Stimulated activated CD4-positive, alpha-beta T cell treated with anti-CD3 and anti-CD28 coated beads, Interleukin-1b, Interleukin-23, amount 100 ng/mL, for 1 hour (primary cell): ENCODE data around the gene KCNQ1.

Experiments
- DNase-seq, 2 donors: peaks; one replicate each; pipeline ENCODE4 v3.0.0-alpha.2; 2020; ENCODE audit warnings: low read depth in 2 of 2

Gene KCNQ1

DNA sequence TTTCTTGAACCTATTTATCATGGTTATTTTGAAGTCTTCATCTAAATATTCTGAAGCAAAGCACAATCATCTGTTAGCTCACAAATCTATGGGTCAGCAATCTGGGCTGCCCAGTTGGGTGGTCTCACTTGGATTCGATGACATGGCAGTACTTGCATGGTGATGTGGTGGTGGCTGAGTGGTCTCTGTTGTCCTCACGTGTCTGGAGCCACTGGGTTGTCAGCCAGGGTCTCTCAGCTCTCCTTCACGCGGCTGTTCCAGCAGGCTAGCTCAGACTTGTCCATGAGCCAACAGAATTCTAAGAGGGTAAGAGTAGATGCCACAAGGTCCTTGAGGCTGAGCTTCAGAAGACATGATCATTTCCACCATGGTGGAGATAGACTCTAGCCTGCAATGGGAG lies 321.4 kb downstream of the KCNQ1 start:
- no peak for DNase-seq

DNA sequence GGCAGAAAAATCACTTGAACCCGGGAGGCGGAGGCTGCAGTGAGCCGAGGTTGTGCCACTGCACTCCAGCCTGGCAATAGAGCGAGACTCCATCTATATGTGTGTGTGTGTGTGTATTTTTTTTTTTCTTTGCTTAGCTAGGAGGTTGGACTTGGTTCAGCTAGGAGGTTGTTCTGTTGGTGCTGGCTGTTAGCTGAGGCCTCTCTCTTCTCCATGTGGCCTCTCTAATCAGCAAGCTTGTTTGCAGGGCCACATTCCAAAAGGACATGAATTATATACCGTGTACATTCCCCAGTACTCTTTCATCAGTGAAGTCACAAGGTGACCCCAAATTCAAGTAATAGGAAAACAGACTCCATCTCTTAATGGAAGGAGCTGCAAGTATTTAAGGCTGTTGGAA lies 322.3 kb downstream of the KCNQ1 start:
- DNase-seq, result no peak

- no peak for DNase-seq
These were observed 323.0 kb downstream of the KCNQ1 start for GRCh38 chr11:2767801-2768200.

- no peak for DNase-seq
These were observed 323.9 kb downstream of the KCNQ1 start for GRCh38 chr11:2768471-2769408.

DNA sequence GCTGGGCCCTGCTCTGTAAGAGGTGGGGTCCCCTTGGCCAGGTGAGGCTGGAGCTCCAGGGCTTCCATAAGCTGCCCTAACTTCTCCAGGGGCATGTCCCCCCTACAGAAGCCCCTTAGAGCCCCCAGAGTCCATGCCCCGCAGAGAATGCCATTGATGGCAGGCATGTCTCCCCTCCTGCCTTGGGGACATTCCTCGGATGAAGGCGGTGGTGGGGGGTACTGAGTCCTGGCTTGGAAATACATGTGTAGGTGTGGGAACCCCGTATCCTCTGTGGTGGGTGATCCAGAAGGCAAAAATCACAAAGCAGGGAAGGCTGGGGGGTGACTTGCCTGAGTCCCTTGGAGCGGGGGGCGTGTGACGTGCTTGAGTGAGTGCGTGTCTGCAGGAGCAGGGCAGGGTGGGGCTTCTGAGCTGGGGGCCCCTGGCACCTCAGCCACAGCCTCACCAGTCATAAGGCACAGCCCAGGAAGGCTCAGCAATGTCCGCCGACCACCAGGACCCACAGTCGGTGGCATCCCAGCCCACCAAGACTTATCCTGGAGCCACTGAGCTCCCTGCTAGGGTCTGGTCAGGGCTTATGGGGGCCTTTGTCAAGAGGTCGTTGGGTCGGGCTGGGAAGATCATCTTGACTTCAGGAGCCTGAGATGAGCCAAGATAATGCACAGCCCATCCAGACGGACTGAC lies 324.7 kb downstream of the KCNQ1 start:
- DNase-seq, result no peak

DNA sequence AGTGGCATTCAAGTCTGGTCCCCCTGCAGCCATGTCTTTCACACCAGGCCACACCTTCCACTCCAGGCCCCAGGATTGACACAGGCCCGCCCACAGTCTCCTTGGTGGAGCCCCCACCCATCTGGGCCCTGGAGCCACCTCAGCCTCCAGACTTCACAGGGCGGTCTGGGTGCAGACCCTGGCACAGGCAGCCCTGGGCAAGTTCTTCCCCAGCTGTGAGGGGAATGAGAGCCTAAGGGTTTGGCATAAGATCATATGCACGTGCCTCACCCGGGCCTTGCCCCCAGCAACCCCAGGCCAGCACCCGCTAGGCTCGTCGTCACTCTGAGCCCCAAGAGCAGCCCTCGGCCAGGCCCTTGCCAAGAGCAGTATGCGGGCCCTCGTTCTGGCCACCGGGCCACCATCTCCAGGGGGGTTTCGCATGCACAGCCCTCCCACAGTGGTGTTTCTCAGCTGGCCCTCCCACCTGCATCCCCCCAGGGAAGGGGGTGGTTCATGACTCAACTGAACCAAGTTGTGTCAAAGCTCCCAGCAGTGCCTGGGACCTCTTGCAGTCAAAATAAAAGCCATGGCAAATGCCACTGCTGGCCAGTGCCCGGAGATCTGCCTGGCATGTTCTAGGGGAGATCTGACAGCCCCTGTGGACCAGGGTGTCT lies 325.4 kb downstream of the KCNQ1 start:
- DNase-seq, result no peak

GRCh38 chr11:2770761-2771301 lies 326.0 kb downstream of the KCNQ1 start:
- no peak for DNase-seq

DNA sequence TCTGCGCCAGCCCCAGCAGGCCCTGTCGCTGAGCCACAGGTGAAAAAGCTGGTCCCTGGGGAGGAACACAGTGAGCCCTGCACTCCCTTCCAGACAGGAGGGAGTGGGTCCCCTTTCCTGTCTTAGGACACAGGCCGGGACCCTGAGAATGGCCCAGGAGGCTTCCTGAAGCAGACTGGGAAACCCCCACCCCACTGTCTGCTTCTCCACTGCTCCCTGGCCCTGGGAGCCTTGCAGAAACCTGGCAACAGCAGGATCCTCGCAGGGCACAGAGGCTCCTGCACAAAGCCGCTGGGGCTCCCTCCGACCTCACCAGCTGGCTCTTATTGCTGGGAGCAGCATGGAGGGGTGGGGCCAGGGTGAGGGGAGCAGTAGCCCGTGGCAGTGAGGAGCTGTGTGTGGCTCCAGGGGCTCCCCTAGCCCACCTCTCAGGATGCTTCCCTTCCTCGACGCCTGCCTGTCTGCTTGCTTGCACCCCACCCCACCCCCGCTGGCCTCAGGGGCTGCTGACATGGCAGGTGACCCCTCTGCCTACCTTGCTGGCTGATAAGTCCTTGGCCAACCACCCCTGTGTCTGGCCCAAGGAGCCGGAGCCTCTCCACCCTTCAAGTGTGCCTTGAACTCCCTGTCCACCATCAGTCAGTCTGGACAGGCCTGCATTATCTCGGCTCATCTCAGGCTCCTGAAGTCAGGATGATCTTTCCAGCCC lies 327.1 kb downstream of the KCNQ1 start:
- no peak for DNase-seq

- DNase-seq, result no peak
These were observed 327.8 kb downstream of the KCNQ1 start for GRCh38 chr11:2772544-2773031.

DNA sequence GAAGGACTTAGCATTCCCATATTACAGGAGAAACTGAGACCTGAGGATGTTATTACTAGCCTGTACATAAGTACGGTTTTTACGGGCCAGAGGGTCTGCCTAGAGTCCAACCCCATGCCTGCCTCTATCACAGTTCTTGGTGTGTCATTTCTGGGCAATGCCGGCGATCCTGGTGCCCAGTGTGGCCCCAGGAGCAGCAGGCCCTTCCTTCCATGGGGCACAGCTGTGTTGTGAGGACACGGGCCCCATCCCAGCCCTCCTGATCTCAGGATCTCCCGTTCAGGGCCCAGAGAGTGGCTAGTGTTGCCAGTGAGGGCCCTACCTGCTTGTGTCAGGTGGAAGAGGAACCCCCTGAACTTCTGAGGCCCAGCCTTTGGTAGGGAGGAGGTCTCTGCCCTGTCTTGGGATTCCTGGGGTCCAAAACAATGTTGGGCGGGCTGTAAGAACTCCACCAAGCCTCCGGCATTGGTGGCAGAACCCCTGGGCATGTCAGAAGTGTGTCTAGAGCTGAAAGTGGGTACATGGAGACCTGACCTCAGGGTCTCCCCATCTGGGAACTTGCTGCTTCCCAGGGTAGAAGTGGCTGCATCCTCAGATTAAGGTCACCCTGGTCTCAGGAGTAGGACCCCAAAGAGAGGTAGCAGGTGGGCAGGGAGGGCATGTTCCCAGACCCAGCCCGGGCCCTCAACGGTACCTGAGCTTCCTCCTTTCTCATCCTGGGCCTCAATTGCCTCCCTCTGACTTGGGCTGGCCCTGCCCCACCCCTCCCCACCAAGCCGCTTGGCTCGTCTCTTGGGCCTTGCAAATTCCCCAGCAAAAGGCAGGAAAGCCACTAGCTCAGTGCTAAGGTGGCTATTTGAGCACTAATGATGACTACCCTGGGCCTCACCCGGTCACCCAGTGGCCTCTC lies 329.6 kb downstream of the KCNQ1 start:
- no peak for DNase-seq

GRCh38 chr11:2775083-2775625 lies 330.3 kb downstream of the KCNQ1 start:
- no peak for DNase-seq

- no peak for DNase-seq
These were observed 331.0 kb downstream of the KCNQ1 start for GRCh38 chr11:2775626-2776350.

- no peak for DNase-seq
These were observed 331.7 kb downstream of the KCNQ1 start for GRCh38 chr11:2776351-2777061.

GRCh38 chr11:2777386-2777785 lies 332.6 kb downstream of the KCNQ1 start:
- DNase-seq, result no peak

DNA sequence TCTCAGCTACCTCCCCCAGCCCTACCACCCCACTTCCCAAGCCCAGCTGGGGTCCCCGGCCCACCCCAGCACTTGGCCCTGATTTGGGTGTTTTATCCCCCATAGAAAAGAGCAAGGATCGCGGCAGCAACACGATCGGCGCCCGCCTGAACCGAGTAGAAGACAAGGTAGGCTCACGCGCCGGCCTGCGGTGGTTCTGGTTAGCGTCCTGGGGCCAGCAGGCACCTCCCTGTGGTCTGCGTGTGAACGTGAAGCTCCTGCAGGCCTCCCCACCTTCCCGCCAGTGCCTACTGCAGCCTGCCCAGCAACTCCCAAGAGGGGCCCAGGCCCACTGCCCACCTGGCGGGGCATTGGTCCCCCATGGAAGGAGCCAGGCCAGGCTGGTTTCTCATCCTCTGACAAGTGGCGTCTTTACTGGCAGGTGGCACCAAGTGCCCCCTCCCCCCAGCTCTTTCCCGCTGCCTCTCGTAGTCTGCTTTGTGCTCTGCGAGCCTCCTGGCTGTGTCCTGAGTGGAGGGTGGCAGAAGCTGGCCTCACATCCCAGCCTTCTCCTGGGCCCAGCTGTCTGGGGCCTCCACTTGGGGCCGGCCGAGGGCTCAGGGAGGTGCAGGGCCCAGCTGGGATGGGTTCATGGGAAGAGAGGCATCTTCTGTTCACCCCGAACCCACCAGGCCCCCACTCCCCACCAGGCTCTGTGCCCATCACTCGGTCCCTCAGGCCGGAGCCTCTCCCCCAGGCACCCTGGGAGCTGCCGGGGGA lies 333.2 kb downstream of the KCNQ1 start:
- DNase-seq, result no peak

GRCh38 chr11:2778630-2779498 lies 334.1 kb downstream of the KCNQ1 start:
- no peak for DNase-seq

GRCh38 chr11:2779499-2779980 lies 334.7 kb downstream of the KCNQ1 start:
- DNase-seq, result no peak
